ENCODE measurements around the gene TMEFF1.
A peak's percentile ranks its signal among the peaks of the same experiment; 100 is the strongest.
"Not testable (repeated sequence)": the region's sequence is repeated elsewhere in the genome, so short reads cannot be mapped to it uniquely, and the experiment has no call there.

TMEFF1 gene

DNA sequence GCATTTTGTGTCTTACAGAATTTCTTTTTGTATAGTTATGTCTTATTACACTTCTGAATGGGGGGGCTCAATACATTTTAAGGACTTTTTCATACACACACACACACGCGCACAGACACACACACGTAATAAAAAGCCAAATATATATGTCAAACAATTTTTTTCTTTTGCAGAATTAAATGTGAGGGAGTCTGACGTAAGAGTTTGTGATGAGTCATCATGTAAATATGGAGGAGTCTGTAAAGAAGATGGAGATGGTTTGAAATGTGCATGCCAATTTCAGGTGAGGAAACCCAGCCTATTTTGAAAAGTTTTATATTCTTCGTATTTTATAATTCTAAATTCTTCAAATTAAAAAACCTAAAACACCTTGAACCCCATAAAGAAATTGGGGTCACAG, 25.6 kb downstream of the TMEFF1 start:
- DNase-seq: no peak

DNA sequence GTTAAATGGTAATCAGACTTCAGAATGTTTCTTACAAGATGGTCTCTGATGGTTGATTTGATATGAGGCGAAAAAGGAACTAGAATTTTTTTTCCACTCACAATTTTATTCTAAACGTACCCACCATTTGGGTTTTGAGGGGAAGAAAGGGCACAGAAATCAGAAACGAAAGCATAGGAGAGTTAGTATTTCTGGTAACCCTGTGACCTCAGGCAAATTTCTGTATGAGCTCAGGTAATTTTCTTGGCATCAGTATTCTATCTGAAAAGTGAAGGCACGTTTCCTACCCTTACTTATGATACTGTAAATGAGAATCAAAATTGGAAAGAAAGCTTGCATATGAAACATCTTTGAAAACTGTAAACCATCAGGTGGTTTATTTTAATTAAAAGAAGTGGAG, 26.5 kb downstream of the TMEFF1 start:
- no peak for DNase-seq

DNA sequence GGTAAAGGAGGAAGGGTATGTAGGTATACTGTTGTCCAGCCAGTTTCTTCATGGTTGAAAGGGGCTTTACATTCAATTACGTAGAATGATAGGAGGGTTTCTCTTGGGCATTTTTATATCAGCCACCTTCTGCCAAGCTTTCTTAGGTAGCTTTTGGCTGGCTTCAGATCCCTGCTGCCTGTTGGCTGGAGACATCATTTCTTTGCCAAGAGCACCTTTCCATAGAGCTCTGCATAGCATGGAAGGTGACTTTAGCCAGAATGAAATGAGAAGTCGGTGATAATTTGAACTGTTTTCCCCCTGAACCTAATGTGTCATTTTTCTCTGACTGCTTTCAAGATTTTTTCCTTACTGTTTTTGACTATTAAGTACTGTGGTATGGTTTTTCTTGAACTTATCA, 26.9 kb downstream of the TMEFF1 start:
- DNase-seq: no peak

DNA sequence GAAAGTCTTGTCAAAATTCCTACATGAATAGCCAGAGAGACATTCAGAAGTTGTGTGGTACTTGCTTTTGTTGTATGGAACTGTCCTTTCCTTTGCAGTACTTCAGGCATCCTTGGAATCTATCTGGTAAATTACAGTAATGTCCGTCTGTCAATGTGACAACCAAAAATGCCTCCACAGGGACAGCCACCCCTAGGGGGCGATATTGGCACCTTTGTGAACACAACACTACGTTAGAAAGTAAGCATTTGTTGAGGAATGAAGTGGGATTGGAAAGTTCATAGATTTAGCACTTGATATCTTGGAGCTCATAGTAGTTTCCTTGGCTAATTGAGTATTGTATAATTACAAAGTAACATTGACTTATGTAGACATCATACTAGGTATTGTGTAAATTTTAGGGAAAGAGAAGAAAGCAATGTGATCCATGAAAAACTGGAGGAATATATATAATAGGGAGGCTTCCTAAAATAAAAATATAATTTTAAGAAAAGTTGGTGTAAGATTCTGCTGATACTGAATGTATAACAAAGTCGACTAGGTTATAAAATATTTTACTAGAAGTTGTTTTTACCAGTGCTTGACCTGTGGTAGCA, 32.7 kb downstream of the TMEFF1 start:
- peak; percentile 21 for DNase-seq

DNA sequence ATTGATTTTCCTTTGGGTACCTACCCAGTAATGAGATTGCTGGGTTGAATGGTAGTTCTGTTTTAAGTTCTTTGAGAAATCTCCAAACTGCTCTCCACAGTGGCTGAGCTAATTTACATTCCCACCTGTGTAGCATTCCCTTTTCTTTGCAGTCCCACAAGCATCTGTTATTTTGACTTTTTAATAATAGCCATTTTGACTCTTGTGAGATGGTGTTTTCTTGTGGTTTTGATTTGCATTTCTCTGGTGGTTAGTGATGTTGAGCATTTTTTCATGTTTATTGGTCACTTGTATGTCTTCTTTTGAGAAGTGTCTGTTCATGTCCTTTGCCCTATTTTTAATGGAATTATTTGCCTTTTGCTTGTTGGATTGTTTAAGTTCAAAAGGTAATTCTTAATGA, 34.4 kb downstream of the TMEFF1 start:
- not testable (repeated sequence) for DNase-seq

DNA sequence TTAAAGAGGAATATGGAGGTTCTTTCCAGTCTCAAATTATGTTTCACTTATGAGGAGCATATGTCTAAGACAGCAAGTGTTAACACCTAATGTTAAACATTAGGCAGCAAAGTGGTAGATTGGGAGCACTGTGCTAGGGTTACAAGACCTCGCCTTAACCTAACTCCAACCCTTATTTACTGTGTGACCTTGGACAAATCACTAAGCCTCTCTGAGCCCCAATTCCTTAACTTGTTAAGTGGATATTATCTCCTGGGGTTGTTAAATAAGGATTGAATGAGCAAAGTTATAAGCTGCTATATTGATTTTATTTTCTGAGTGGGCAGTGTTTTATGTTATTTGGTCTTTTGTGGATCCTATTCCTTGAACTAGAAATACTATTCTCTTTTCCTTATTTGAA, 38.3 kb downstream of the TMEFF1 start:
- no peak for DNase-seq

DNA sequence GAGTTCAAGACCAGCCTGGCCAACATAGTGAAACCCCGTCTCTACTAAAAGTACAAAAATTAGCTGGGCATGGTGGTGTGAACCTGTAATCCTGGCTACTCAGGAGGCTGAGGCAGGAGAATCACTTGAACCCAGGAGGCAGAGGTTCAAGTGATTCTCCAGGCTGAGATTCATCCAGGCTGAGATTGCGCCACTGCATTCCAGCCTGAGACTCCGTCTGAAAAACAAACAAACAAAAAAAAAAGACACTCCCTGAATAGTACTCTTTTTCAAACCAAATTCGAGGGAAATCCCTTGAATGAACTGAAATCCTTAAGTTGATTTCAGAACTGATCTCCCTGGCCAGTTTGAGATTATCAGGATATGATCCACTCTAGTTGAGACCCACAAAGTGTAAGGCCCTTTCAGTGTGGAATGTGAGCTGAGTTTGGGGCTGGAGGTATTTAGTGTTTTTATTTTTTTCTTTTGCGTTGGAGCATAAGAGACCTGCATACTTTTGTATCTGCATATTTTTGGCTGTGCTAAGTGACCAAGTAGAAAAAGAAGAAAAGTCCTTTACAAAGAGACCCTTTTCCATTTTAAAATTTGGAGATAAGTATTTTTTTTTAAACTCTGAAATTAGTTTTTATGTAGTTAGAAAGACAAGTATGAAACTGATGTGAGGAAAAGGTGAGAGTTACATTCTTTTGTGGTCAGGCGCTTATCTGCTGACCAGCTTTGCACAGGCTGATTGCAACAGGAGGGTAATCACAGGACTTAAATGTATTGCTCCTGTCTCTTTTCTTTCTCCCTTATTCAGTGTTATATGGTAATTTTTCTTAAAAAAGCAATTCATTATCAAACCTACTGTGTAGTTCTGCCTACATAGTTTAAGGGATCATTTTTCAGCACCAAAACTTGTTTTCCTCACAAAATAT, 42.9 kb downstream of the TMEFF1 start:
- no peak for DNase-seq

DNA sequence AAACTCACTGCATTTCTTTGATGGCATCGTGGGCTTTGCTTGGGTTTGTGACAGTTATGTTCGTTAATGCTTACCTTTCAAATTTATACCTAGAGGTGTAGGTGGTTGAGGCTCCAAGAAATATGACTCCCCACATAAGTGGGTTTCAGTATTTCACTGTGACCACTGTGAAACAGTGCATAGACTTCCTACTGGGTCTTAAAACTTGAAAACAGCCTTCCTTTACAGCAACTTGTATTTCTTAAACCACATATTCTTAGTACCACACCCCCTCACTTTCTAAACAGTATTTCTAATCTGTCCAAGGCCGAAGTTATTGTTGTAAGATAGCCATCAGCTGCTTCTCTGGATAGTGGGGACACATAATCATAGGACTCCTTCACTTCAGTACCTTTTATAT, 48.3 kb downstream of the TMEFF1 start:
- no peak for DNase-seq

DNA sequence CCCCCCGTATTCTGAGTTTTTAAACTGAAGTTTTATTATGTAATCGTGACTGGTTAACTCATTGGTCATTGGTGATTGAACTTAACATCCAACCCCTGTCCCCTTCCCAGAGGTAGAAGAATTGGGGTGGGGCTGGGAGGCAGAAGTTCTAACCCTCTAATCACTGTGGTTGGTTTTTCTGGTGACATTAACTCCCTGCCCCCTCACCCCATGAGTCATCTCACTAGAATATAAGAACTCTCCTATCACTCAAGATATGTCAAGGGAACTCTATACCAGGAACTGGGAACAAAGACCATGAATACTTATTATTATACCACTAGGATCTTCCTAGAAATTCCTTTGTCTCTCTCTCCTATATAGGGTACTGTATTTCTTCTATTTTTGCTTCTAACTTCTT, 52.6 kb downstream of the TMEFF1 start:
- DNase-seq: no peak

DNA sequence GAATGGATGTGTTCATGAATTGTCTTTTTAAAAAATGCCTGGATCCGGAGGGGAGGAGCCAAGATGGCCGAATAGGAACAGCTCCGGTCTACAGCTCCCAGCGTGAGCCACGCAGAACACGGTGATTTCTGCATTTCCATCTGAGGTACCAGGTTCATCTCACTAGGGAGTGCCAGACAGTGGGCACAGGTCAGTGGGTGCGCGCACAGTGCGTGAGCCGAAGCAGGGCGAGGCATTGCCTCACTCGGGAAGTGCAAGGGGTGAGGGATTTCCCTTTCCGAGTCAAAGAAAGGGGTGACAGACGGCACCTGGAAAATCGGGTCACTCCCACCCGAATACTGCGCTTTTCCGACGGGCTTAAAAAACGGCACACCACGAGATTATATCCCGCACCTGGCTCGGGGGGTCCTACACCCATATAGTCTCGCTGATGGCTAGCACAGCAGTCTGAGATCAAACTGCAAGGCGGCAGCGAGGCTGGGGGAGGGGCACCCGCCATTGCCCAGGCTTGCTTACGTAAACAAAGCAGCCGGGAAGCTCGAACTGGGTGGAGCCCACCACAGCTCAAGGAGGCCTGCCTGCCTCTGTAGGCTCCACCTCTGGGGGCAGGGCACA, 54.3 kb downstream of the TMEFF1 start:
- DNase-seq: not testable (repeated sequence)

DNA sequence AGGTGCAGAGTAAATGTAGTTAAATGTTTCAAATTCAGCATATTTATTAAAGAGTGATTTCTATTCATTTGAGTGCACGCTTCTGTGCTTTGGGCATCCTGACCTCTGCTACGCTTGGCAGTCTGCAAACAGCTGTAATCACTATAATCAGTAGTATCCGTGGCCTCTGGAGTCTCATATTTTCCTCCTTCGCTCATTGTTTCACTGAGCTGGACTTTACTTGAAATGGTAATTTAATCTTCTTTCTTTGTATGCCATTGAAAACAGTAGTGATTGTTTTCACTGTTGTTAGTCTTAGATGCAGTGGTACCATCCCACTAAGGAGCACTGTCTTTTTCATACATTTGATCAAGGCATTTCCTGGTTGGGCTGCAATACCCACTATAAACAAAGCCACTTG, 61.5 kb downstream of the TMEFF1 start:
- no peak for DNase-seq

DNA sequence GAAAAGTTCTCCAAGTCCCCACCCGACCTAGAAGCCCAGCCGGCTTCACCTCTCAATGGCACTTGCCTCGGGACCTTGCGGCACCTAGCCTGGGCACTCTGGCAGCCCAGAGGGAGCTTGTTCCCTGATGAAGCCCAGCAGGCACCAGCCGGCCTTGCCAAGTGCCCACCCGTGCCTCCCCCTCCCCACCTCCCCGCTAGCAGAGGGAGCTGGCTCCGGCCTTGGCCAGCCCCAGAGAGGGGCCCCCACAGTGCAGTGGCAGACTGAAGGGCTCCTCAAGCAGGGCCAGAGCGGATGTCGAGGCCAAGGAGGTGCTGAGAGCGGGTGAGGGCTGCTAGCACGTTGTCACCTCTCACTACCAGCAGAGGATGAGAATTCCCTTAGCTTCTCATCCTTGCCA, 67.4 kb downstream of the TMEFF1 start:
- DNase-seq: no peak

DNA sequence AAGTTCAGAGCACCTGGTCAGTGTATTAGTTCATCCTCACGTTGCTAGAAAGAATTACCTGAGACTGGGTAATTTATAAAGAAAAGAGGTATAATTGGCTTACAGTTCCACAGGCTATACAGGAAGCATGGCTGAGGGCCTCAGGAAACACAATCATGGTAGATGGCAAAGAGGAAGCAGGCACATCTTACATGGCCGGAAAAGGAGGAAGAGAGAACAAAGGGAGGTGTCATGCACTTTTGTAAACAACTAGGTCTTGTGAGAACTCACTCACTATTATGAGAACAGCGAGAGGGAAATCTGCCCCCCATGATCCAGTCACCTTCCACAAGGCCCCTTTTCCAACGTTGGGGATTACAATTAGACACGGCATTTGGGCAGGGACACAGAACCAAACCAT, 76.1 kb downstream of the TMEFF1 start:
- no peak for DNase-seq

DNA sequence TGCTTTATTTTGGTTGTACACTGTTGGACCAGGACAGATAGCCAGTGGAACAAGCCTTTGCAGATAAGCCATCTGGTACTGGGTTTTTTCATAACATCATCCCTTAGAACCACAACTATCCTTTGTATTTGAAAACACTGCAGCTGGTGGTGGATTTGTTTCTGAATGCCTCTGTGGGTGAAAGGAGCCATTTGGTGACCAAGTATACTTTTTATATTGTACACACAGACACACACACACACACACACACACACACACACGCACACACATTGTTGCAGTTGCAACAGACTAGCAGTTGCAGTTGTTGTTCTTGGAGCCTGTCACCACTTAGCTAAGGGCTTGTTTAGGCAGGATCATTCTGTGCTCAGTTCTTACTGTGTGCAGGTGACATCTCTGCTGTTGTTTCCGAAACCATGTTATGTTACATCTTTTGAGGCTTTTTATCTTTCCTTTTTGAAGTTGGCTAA, 82.0 kb downstream of the TMEFF1 start:
- DNase-seq: no peak

DNA sequence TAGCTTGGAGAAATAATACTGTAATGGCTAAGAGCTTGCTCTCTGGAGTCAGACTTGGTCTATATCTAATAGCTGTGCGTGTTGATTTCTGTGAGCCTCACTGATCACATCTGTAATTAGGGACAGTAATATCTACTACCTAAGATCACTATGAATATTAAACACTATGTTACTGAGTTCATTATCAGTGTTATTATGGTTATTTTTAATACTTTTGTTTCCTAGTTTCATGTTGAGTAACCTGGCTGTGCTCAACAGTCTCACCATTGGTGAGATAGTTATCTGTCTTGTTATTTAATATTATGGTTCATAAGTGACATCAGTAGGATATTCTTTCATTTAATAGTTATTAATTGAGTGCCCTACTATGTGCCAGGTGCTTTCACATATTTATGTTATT, 82.5 kb downstream of the TMEFF1 start:
- DNase-seq: no peak

DNA sequence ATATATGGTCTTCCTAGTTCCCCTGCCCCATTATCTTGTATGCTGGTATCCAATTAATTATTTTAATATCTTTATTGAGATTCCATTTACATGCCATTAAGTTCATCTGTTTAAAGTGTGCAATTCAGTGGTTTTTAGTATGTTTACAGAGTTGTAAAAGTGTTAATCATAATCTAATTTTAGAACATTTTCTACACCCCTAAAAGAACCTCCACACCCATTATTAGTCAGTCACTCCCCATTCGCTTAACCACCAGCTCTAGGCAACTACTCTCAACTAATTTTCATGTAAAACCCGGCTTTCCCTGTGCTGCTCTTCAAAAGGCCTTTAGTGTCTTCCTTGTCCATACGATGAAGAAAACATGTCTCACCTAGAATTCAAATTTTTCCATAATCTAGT, 84.1 kb downstream of the TMEFF1 start:
- no peak for DNase-seq

DNA sequence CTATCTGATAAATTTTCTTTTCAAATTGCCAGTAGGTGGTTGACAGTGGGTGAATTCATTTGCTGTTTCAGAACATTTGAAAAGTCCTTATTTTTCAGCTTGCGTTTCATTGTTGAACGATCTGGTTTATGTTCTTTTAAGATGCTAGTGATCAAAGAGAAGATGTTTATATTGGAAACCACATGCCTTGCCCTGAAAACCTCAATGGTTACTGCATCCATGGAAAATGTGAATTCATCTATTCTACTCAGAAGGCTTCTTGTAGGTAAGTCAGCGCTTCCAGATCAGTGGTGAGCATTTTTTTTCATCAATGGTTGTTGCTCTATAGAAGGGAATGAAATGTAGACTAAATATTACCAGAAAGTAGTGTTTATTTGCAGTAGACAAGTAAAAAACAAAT, 88.3 kb downstream of the TMEFF1 start:
- DNase-seq: no peak

DNA sequence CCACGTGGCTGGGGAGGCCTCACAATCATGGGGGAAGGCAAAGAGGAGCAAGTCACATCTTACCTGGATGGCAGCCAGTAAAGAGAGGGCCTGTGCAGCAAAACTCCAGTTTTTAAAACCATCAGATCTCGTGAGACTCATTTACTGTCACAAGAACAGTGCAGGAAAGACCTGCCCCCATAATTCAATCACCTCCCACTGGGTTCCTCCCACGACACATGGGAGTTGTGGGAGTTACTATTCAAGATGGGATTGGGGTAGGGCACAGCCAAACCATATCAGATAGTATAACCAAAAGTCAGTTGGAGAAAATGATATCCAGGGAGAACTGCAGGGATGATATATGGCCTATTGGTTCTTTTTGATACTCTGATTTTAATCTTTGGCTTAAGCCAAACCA, 94.9 kb downstream of the TMEFF1 start:
- no peak for DNase-seq

DNA sequence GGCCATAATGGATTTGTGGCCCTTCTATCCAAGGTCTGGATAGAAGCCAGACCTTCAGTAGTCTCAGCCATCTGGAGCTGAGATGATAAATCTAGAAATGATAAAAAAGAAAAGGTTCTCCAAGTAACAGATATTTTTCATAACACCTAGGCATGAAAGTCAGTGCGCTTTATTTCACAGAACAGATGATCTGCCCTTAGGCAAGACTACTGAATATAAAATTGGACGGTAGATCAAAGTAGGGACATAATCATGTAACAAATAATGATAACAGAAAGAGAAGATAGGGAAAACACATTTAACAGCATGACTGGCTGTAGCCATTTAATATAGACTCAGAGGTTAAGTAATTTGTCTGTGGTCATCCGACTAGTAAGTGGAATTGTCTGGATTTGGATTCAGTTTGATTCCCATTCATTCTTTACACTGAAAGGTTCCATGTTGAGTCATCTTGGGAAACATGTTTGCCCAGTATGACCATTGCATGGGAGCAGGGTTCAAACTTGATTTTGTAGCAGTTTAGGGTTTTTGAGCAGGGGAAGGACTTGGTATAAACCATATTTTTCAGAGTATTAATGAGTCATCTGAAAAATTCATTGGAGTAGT, 100.8 kb downstream of the TMEFF1 start:
- DNase-seq: no peak

DNA sequence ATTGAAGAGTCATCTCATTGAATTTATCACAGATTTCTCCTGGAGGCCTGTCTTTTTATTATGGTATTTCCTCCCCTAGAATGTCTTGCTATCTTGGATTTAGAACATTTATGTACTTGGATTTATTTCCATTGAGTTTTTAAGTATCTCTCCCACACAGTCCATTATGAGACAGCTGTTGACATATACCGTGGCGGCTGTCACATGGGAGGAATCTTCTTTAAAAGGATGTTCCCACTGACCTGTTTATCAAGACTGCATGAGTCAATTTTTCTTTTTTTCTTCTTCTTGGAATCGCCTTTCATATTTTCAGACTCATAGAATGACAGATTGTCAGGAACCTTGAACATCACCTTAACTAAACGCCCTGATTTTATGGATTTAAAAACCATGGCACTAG, 102.1 kb downstream of the TMEFF1 start:
- DNase-seq: no peak

DNA sequence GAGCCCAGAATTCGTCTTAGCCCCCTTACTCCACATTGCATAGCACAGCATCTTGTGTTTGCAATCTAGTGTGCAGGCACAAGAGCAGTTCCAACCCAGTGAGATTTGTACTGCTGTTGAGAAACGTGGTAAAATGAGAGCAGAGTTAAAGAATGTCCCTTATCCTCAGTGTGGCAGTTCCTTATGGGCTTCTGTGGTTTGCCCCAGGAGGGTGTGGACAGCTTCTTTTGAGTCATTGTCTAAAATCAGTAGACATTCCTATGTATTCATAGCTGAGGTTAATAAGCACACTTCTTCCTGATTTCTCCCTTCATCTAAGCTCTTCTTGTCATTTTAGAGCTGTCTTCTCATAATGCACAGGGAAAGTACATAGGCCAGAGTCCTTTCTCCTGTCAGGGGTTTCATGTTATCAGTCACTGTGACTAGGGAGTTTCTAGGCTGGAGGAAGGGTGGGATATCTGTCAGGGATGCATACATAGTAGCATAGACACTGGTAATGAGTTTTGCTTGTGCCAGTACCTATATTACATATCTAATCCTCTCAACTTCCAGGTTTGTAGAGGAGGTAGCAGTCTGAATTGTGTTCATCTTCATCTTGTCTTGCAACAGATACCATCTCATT, 102.9 kb downstream of the TMEFF1 start:
- no peak for DNase-seq

DNA sequence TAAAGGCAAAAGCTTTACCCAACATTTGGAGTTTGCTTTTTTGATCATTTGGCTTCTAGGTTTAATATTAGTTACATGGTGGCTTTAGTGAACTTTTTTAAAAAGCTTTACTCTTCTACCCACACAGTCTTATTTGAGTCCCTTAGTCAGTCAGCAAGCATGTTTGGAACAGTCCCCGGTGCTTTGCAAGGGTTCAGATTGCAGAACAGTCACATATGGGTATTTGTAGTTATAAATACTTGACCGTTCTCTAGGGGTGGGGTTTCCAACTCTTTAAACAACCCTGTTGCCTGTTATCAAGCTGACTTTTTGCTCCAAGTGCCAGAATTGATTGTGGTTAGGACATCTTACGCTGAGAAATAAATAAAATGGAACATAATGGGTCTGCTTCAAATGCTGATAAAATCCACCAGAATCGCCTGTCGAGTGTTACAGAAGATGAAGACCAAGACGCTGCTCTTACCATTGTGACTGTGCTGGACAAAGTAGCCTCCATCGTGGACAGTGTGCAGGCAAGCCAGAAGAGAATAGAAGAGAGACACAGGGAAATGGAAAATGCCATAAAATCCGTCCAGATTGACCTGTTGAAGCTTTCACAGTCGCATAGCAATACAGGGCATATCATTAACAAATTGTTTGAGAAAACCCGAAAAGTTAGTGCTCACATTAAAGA, 105.0 kb downstream of the TMEFF1 start, which contains the start of gene CAVIN4:
Gene CAVIN4 (plus strand): TSS at position 304 of the 673 bp plus-strand sequence. CDS start 65 bp downstream, at position 369.
- DNase-seq: no peak
